Thymus (tissue), 11 donors: ENCODE measurements around the gene SNCB. TPM values are rescaled to one million over a fixed set of nuclear protein-coding genes. Genes with fewer than 3 reads are reported as not detected.
A peak's percentile ranks its signal among the peaks of the same experiment; 100 is the strongest.

Source experiments
- DNase-seq, 9 donors: peaks; one replicate each; pipeline ENCODE4 v3.0.0-alpha.2; 2013; ENCODE audit warnings: low spot score in 9 of 9, low read depth in 6 of 9, missing footprints in 1 of 9
- H3K27ac ChIP-seq, 2 donors: one replicate each; pipeline ENCODE4 v1.5.1; 2013; ENCODE audit warnings: control low read depth in 1 of 2, low read depth in 1 of 2, low read length in 1 of 2, mild to moderate bottlenecking in 1 of 2, moderate library complexity in 1 of 2
- H3K27me3 ChIP-seq, 2 donors: one replicate each; pipeline ENCODE4 v1.5.1; 2013; ENCODE audit warnings: low read length in 1 of 2; ENCODE audit not compliant: control insufficient read depth in 2 of 2, insufficient read depth in 1 of 2
- H3K36me3 ChIP-seq, 2 donors: one replicate each; pipeline ENCODE4 v1.5.1; 2013; ENCODE audit warnings: low read length in 1 of 2, mild to moderate bottlenecking in 1 of 2, moderate library complexity in 1 of 2; ENCODE audit not compliant: control insufficient read depth in 2 of 2, insufficient read depth in 2 of 2
- H3K4me1 ChIP-seq, 2 donors: one replicate each; pipeline ENCODE4 v1.5.1; 2013; ENCODE audit warnings: low read length in 2 of 2; ENCODE audit not compliant: control insufficient read depth in 2 of 2, insufficient read depth in 2 of 2
- H3K4me3 ChIP-seq, 2 donors: one replicate each; pipeline ENCODE4 v1.5.1; 2013; ENCODE audit warnings: low read length in 2 of 2, control low read depth in 1 of 2, mild to moderate bottlenecking in 1 of 2
- H3K9me3 ChIP-seq, 2 donors: one replicate each; pipeline ENCODE4 v1.5.1; 2013; ENCODE audit warnings: low read length in 1 of 2, mild to moderate bottlenecking in 1 of 2; ENCODE audit not compliant: control insufficient read depth in 2 of 2, insufficient read depth in 1 of 2
- WGBS: extraction: QIAGEN DNeasy Blood & Tissue Kit; methylation state at CpG from one replicate; pipeline ENCODE4 v1.1.7; 2013; 5-methylcytosine and 5-hydroxymethylcytosine counted together
- polyA plus RNA-seq: library from polyadenylated mRNA; stranded (reverse); fragments of 200-250 nt; gene quantifications from one replicate; pipeline ENCODE4 v1.2.3, GENCODE V29; 2013
- total RNA-seq: library from RNA; stranded (reverse); fragments of 120-200 nt; gene quantifications from one replicate; pipeline ENCODE4 v1.2.4, GENCODE V29; 2013
- donor health status: healthy.

Gene SNCB
- total and polyA plus RNA-seq, 2 donors = 0.05 to 0.21 TPM

GRCh38 chr5:176647030-176647842 is 16.9 kb upstream of the SNCB start, which contains the start of gene TSPAN17:
Gene TSPAN17 (plus strand): TSS chr5:176647484. CDS start chr5:176647616, 132 bp downstream.
- Histone ChIP-seq H3K36me3 (no peaks in the 10 kb centered on the region), H3K4me1 (peaks cover 4 to 22% of the 10 kb centered on the region in 2 donors), H3K27ac (peak within 1 kb of the TSS in 1 of 2 donors; percentile 66), H3K9me3 (no peaks in the 10 kb centered on the region), H3K4me3 (peak within 1 kb of the TSS; percentile 44 to 61), H3K27me3 (peaks cover 0 to 5% of the 10 kb centered on the region in 2 donors)
- peak; percentile 74 to 95 (median 92) for DNase-seq
- under 1% methylated on average over 63 of the region's 63 CpGs for WGBS

GRCh38 chr5:176646707-176647029 is 16.3 kb upstream of the SNCB start:
- peak overlapping the region in 1 of 2 donors; percentile 66 for H3K27ac ChIP-seq
- WGBS = 24% methylated on average over 11 of the region's 11 CpGs
- peak overlapping the region; percentile 26 to 61 for H3K4me3 ChIP-seq
- no peaks in the 10 kb centered on the region for H3K36me3 ChIP-seq
- no peak for DNase-seq
- H3K9me3 ChIP-seq = no peaks in the 10 kb centered on the region
- H3K4me1 ChIP-seq = peaks cover 4 to 22% of the 10 kb centered on the region in 2 donors
- peaks cover 0 to 5% of the 10 kb centered on the region in 2 donors for H3K27me3 ChIP-seq

GRCh38 chr5:176646049-176646706 is 15.8 kb upstream of the SNCB start:
- no peaks in the 10 kb centered on the region for H3K9me3 ChIP-seq
- H3K4me1 ChIP-seq = peaks cover 4 to 22% of the 10 kb centered on the region in 2 donors
- no peak for DNase-seq
- H3K4me3 ChIP-seq = no peak overlapping the region
- no peak overlapping the region for H3K27ac ChIP-seq
- H3K27me3 ChIP-seq = peaks cover 0 to 8% of the 10 kb centered on the region in 2 donors
- H3K36me3 ChIP-seq = no peaks in the 10 kb centered on the region
- 98% methylated on average over 7 of the region's 7 CpGs for WGBS

GRCh38 chr5:176644878-176645670 is 14.7 kb upstream of the SNCB start:
- Histone ChIP-seq H3K9me3 (no peaks in the 10 kb centered on the region), H3K27ac (no peak overlapping the region), H3K36me3 (no peaks in the 10 kb centered on the region), H3K4me3 (no peak overlapping the region), H3K27me3 (peaks cover 0 to 8% of the 10 kb centered on the region in 2 donors), H3K4me1 (peaks cover 4 to 22% of the 10 kb centered on the region in 2 donors)
- WGBS = 97% methylated on average over 22 of the region's 22 CpGs
- DNase-seq = no peak

- no peak for DNase-seq
- WGBS = 90% methylated on average over 9 of the region's 9 CpGs
- no peaks in the 10 kb centered on the region for H3K36me3 ChIP-seq
- H3K4me3 ChIP-seq = no peak overlapping the region
- no peak overlapping the region for H3K27ac ChIP-seq
- H3K9me3 ChIP-seq = no peaks in the 10 kb centered on the region
- peaks cover 4 to 22% of the 10 kb centered on the region in 2 donors for H3K4me1 ChIP-seq
- H3K27me3 ChIP-seq = peaks cover 0 to 8% of the 10 kb centered on the region in 2 donors
Measured at GRCh38 chr5:176644294-176644693, 14.0 kb upstream of the SNCB start.

- no peak for DNase-seq
- Histone ChIP-seq H3K4me3 (no peak overlapping the region), H3K36me3 (no peaks in the 10 kb centered on the region), H3K9me3 (no peaks in the 10 kb centered on the region), H3K4me1 (peaks cover 4 to 16% of the 10 kb centered on the region in 2 donors), H3K27ac (no peak overlapping the region), H3K27me3 (peaks cover 0 to 8% of the 10 kb centered on the region in 2 donors)
- 96% methylated on average over 11 of the region's 11 CpGs for WGBS
Measured at GRCh38 chr5:176643491-176644219, 13.3 kb upstream of the SNCB start.

GRCh38 chr5:176642675-176643490 is 12.5 kb upstream of the SNCB start:
- peaks cover 4 to 9% of the 10 kb centered on the region in 2 donors for H3K4me1 ChIP-seq
- H3K27me3 ChIP-seq = peaks cover 0 to 13% of the 10 kb centered on the region in 2 donors
- no peaks in the 10 kb centered on the region for H3K36me3 ChIP-seq
- DNase-seq = no peak
- 81% methylated on average over 14 of the region's 15 CpGs for WGBS
- H3K27ac ChIP-seq = no peak overlapping the region
- H3K4me3 ChIP-seq = no peak overlapping the region
- no peaks in the 10 kb centered on the region for H3K9me3 ChIP-seq

- no peak overlapping the region for H3K27ac ChIP-seq
- peaks cover 0 to 30% of the 10 kb centered on the region in 2 donors for H3K27me3 ChIP-seq
- 90% methylated on average over 4 of the region's 4 CpGs for WGBS
- no peaks in the 10 kb centered on the region for H3K4me1 ChIP-seq
- no peaks in the 10 kb centered on the region for H3K36me3 ChIP-seq
- no peaks in the 10 kb centered on the region for H3K9me3 ChIP-seq
- no peak overlapping the region for H3K4me3 ChIP-seq
- DNase-seq = no peak
Measured at GRCh38 chr5:176640616-176641015, 10.3 kb upstream of the SNCB start.
